ENCODE measurements around the gene ZFPM1.

The ZFPM1 gene

DNA sequence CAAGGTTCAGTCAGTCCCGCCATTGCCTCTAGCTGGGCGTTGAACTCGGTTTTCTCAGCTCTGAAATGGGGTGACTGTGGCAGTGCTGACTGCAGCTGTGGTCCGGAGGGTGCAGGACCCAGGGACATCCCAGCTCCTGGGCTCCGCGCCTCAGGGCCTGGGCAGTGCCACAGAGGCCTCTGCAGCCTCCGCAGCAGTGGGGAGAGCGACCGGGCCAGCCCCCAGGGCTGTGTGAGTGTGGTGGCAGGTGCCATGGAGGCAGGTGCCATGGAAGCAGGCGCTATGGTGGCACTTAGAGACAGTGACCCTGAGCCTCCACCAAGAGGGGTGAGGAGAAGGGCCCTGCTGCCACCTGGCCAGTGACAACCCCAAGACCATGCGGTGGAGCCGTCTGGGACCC lies 39.4 kb upstream of the ZFPM1 start:
- DNase-seq (ENCODE audit: low read depth in 1 of 2, low spot score in 1 of 2) = no peak
- H3K27ac ChIP-seq (replicated peaks) = no peak overlapping the region

DNA sequence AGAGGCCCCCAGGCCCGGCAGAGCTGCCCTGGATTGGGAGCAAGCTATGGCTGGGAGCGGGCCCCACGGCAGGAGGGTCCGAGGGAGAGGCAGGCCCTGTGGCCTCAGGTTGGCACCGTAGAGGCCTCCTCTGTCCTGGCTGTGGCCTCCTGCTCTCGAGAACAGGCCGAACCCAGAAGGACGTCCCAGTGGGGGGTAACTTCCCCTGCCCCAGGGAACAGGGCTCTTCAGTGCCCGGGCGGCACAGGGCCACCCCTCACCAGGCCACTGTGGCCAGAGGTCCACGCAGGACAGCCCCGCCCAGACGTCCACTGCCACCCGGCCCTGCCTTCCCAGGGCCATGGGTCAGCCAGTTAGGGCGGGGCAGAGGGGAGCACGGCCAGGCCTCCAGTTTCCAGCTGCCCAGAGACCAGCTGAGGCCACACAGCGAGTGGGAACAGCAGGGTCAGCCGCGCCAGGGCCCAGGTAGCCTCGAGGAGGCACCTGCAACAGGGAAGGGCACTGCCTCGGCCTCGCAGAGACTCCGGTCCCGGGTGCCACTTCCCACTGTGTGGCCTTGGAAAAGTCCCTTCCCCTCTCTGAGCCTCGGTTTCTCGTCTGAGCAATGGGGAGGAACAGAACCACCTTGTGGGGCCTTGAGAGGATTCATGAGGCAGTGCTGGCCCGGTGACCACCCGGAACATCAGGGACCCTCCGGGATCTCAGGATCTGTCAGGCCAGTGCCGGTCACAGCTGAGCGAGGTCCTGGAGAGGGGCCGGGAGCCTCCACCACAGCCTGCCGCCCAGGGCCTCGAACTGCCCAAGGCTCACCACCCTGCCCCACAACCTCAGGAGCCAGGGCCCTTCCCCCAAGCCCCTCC lies 38.3 kb upstream of the ZFPM1 start:
- Histone ChIP-seq H3K4me3 (replicated peaks; ENCODE audit: insufficient read depth, low read length) (no peak overlapping the region), H3K27me3 (ENCODE audit: insufficient read depth, poor library complexity, severe bottlenecking) (no peaks in the 10 kb centered on the region), H3K27ac (replicated peaks) (no peak overlapping the region)
- TF ChIP-seq GABPA (IDR thresholded peaks at IDR 0.05; ENCODE audit: low read depth) (no peak), POLR2AphosphoS5 (IDR thresholded peaks at IDR 0.05; ENCODE audit: low read depth) (no peak), SPI1 (IDR thresholded peaks at IDR 0.05; ENCODE audit: borderline replicate concordance, low read depth) (no peak)
- TF ChIP-seq, protein P1, sequence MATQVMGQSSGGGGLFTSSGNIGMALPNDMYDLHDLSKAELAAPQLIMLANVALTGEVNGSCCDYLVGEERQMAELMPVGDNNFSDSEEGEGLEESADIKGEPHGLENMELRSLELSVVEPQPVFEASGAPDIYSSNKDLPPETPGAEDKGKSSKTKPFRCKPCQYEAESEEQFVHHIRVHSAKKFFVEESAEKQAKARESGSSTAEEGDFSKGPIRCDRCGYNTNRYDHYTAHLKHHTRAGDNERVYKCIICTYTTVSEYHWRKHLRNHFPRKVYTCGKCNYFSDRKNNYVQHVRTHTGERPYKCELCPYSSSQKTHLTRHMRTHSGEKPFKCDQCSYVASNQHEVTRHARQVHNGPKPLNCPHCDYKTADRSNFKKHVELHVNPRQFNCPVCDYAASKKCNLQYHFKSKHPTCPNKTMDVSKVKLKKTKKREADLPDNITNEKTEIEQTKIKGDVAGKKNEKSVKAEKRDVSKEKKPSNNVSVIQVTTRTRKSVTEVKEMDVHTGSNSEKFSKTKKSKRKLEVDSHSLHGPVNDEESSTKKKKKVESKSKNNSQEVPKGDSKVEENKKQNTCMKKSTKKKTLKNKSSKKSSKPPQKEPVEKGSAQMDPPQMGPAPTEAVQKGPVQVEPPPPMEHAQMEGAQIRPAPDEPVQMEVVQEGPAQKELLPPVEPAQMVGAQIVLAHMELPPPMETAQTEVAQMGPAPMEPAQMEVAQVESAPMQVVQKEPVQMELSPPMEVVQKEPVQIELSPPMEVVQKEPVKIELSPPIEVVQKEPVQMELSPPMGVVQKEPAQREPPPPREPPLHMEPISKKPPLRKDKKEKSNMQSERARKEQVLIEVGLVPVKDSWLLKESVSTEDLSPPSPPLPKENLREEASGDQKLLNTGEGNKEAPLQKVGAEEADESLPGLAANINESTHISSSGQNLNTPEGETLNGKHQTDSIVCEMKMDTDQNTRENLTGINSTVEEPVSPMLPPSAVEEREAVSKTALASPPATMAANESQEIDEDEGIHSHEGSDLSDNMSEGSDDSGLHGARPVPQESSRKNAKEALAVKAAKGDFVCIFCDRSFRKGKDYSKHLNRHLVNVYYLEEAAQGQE (IDR thresholded peaks at IDR 0.05; ENCODE audit: insufficient replicate concordance, low read depth) = no peak
- TF ChIP-seq, protein P2, sequence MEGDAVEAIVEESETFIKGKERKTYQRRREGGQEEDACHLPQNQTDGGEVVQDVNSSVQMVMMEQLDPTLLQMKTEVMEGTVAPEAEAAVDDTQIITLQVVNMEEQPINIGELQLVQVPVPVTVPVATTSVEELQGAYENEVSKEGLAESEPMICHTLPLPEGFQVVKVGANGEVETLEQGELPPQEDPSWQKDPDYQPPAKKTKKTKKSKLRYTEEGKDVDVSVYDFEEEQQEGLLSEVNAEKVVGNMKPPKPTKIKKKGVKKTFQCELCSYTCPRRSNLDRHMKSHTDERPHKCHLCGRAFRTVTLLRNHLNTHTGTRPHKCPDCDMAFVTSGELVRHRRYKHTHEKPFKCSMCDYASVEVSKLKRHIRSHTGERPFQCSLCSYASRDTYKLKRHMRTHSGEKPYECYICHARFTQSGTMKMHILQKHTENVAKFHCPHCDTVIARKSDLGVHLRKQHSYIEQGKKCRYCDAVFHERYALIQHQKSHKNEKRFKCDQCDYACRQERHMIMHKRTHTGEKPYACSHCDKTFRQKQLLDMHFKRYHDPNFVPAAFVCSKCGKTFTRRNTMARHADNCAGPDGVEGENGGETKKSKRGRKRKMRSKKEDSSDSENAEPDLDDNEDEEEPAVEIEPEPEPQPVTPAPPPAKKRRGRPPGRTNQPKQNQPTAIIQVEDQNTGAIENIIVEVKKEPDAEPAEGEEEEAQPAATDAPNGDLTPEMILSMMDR (IDR thresholded peaks at IDR 0.05; ENCODE audit: insufficient read depth, low read length) = no peak
- no peak for DNase-seq (ENCODE audit: low read depth in 1 of 2, low spot score in 1 of 2)

More for the DNA sequence above, 39.4 kb upstream of the ZFPM1 start:
- Histone ChIP-seq H3K4me3 (replicated peaks; ENCODE audit: insufficient read depth, low read length) (no peak overlapping the region), H3K27me3 (ENCODE audit: insufficient read depth, poor library complexity, severe bottlenecking) (no peaks in the 10 kb centered on the region)
- no peak for TF ChIP-seq POLR2AphosphoS5 (IDR thresholded peaks at IDR 0.05; ENCODE audit: low read depth)
- no peak for TF ChIP-seq SPI1 (IDR thresholded peaks at IDR 0.05; ENCODE audit: borderline replicate concordance, low read depth)
- TF ChIP-seq, protein P1 (IDR thresholded peaks at IDR 0.05; ENCODE audit: insufficient replicate concordance, low read depth) = no peak
- TF ChIP-seq, protein P2 (IDR thresholded peaks at IDR 0.05; ENCODE audit: insufficient read depth, low read length) = no peak
- no peak for TF ChIP-seq GABPA (IDR thresholded peaks at IDR 0.05; ENCODE audit: low read depth)

DNA sequence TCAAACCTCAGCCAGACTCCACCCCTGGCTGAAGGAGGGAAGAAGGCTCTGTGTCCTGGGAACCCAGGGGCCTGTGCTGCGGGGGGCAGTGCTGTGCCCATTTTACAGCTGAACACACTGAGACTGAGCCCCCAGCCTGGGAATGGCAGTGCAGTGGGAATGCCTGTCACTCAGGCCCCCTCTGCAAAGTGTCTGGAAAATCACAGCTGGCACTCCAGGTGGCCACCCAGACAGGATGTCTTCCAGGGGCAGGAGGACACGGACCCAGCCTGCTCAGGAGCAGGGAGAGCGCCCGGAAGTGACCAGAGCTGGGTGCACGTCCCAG lies 37.7 kb upstream of the ZFPM1 start:
- no peak for DNase-seq (ENCODE audit: low read depth in 1 of 2, low spot score in 1 of 2)
- H3K27ac ChIP-seq (replicated peaks) = no peak overlapping the region
- no peaks in the 10 kb centered on the region for H3K27me3 ChIP-seq (ENCODE audit: insufficient read depth, poor library complexity, severe bottlenecking)
- TF ChIP-seq GABPA (IDR thresholded peaks at IDR 0.05; ENCODE audit: low read depth) (no peak), SPI1 (IDR thresholded peaks at IDR 0.05; ENCODE audit: borderline replicate concordance, low read depth) (no peak), POLR2AphosphoS5 (IDR thresholded peaks at IDR 0.05; ENCODE audit: low read depth) (no peak)
- TF ChIP-seq, protein P1 (IDR thresholded peaks at IDR 0.05; ENCODE audit: insufficient replicate concordance, low read depth) = no peak
- TF ChIP-seq, protein P2 (IDR thresholded peaks at IDR 0.05; ENCODE audit: insufficient read depth, low read length) = no peak
- H3K4me3 ChIP-seq (replicated peaks; ENCODE audit: insufficient read depth, low read length) = no peak overlapping the region

Measured in HL-60 (cell line).